ENCODE measurements around the gene RBM38. TPM values are rescaled to one million over a fixed set of nuclear protein-coding genes. Genes with fewer than 3 reads are reported as not detected.

The RBM38 gene
- total and polyA plus RNA-seq, 10 of the 15 experiments (the other 5 are each of a cell fraction or from before 2014, with no cell fraction given): 0.32 to 118 (median 25.2) TPM

DNA sequence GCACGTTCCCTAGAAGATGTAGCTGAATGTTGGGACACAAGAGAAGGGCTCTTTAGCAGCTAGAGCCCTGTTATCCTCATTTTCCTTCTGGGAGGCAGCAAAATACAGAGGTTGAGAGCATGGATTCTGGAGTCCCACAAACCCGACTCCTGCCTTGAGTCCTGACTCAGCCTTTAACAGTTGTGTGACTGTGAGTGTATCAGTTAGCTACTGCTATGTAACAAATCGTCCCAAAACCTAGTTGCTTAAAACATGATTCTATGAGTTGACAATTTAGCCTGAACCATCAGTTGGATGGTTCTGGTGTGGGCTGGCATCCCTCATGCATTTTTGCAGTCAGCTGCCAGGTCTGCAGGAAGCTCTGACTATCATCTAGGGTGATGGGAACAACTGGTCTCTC, 54.6 kb downstream of the RBM38 start:
- no peak overlapping the region for H3K27ac ChIP-seq (ENCODE audit: control insufficient read depth, insufficient read depth)
- H3K27me3 ChIP-seq (replicated peaks in 1 of 2; ENCODE audit: control insufficient read depth in 2 of 2, insufficient read depth in 2 of 2, low read length in 1 of 2): no peaks in the 10 kb centered on the region; a peak in 1 of 4 replicates
- intact Hi-C loops (cut with micrococcal nuclease; ENCODE audit: unreplicated experiment): no loop called here
- ChIA-PET SMC1A (ENCODE audit: uncharacterized antibody, unreplicated experiment) (interaction anchor here (0.9 to 1.0 kb wide), 2 partner anchors 12 to 47 kb away, joined by 3 read pairs; no protein-coding TSS in a partner anchor), POLR2A (interaction anchor here (1.5 kb wide), 1 partner anchor 27 kb away, joined by 3 read pairs; no protein-coding TSS in a partner anchor), CTCF (interaction anchor here (0.7 kb wide), 1 partner anchor 172 kb away, joined by 3 read pairs; no protein-coding TSS in a partner anchor), RAD21 (ENCODE audit: unreplicated experiment) (no interaction called here)
- ATAC-seq (no peak), FAIRE-seq (no peak), DNase-seq (ENCODE audit: low read depth, low spot score) (no peak)
- no peaks in the 10 kb centered on the region; the same call in 1 of the 3 replicates for H3K9me3 ChIP-seq (replicated peaks; ENCODE audit: control insufficient read depth, insufficient read depth, low read length)
- WGBS (ENCODE audit: insufficient coverage, insufficient replicate concordance, low lambda C conversion rate, missing lambda C conversion rate): 60% methylated on average over 3 of the region's 3 CpGs
- H3K4me2 ChIP-seq (ENCODE audit: control insufficient read depth, insufficient read depth): no peak overlapping the region
- H3K4me3 ChIP-seq: no peak overlapping the region
- peaks cover 9% of the 10 kb centered on the region for H3K4me1 ChIP-seq (ENCODE audit: control insufficient read depth, insufficient read depth, low read length)
- no peaks in the 10 kb centered on the region for H4K20me1 ChIP-seq (ENCODE audit: control insufficient read depth, insufficient read depth)
- H3K36me3 ChIP-seq (ENCODE audit: control insufficient read depth in 2 of 2, insufficient read depth in 2 of 2, low read length in 1 of 2): no peaks in the 10 kb centered on the region
- no peak overlapping the region for H3K9ac ChIP-seq (ENCODE audit: control insufficient read depth, insufficient read depth, low read length)
- TF ChIP-seq, protein P1, sequence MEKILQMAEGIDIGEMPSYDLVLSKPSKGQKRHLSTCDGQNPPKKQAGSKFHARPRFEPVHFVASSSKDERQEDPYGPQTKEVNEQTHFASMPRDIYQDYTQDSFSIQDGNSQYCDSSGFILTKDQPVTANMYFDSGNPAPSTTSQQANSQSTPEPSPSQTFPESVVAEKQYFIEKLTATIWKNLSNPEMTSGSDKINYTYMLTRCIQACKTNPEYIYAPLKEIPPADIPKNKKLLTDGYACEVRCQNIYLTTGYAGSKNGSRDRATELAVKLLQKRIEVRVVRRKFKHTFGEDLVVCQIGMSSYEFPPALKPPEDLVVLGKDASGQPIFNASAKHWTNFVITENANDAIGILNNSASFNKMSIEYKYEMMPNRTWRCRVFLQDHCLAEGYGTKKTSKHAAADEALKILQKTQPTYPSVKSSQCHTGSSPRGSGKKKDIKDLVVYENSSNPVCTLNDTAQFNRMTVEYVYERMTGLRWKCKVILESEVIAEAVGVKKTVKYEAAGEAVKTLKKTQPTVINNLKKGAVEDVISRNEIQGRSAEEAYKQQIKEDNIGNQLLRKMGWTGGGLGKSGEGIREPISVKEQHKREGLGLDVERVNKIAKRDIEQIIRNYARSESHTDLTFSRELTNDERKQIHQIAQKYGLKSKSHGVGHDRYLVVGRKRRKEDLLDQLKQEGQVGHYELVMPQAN (conservative IDR thresholded peaks at IDR 0.05): no peak
- TF ChIP-seq, protein P2, sequence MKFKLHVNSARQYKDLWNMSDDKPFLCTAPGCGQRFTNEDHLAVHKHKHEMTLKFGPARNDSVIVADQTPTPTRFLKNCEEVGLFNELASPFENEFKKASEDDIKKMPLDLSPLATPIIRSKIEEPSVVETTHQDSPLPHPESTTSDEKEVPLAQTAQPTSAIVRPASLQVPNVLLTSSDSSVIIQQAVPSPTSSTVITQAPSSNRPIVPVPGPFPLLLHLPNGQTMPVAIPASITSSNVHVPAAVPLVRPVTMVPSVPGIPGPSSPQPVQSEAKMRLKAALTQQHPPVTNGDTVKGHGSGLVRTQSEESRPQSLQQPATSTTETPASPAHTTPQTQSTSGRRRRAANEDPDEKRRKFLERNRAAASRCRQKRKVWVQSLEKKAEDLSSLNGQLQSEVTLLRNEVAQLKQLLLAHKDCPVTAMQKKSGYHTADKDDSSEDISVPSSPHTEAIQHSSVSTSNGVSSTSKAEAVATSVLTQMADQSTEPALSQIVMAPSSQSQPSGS (IDR thresholded peaks at IDR 0.05; ENCODE audit: low read length): no peak
- TF ChIP-seq MTA2 (IDR thresholded peaks at IDR 0.05; ENCODE audit: low read depth): no peak
- TF ChIP-seq RBBP5 (conservative IDR thresholded peaks at IDR 0.05): no peak
- TF ChIP-seq CHD2 (IDR thresholded peaks at IDR 0.05; ENCODE audit: borderline replicate concordance, low read depth, low read length): no peak
- TF ChIP-seq, protein P3, sequence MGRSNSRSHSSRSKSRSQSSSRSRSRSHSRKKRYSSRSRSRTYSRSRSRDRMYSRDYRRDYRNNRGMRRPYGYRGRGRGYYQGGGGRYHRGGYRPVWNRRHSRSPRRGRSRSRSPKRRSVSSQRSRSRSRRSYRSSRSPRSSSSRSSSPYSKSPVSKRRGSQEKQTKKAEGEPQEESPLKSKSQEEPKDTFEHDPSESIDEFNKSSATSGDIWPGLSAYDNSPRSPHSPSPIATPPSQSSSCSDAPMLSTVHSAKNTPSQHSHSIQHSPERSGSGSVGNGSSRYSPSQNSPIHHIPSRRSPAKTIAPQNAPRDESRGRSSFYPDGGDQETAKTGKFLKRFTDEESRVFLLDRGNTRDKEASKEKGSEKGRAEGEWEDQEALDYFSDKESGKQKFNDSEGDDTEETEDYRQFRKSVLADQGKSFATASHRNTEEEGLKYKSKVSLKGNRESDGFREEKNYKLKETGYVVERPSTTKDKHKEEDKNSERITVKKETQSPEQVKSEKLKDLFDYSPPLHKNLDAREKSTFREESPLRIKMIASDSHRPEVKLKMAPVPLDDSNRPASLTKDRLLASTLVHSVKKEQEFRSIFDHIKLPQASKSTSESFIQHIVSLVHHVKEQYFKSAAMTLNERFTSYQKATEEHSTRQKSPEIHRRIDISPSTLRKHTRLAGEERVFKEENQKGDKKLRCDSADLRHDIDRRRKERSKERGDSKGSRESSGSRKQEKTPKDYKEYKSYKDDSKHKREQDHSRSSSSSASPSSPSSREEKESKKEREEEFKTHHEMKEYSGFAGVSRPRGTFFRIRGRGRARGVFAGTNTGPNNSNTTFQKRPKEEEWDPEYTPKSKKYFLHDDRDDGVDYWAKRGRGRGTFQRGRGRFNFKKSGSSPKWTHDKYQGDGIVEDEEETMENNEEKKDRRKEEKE (IDR thresholded peaks at IDR 0.05): no peak
- no peak for TF ChIP-seq TARDBP (IDR thresholded peaks at IDR 0.05; ENCODE audit: borderline replicate concordance)
- TF ChIP-seq POU2F2 (IDR thresholded peaks at IDR 0.05; ENCODE audit: borderline replicate concordance, low read depth, low read length): no peak
- no peaks in the 10 kb centered on the region for H3K79me2 ChIP-seq (ENCODE audit: control insufficient read depth, insufficient read depth, low read length)
- in situ Hi-C loops (cut with MboI): no loop called here
- BruUV-seq (replicated peaks): no TSS peak
- no peak overlapping the region for H2AFZ ChIP-seq (ENCODE audit: control insufficient read depth, low read depth, low read length)

All from GM12878 (cell line).